MCF 10A (cell line): Measurements from ENCODE around the gene DACH1. TPM values are rescaled to one million over a fixed set of nuclear protein-coding genes. Genes with fewer than 3 reads are reported as not detected.

ENCODE experiments used
- BruUV-seq: library from RNA; stranded (reverse); fragments of 400-500 nt; replicated peaks from 2 replicates; lab custom pipeline; 2021; lab: Mats Ljungman, UMichigan
- CTCF ChIA-PET: fragments of 300-600 bp; sonication (Branson Sonifier 250); formaldehyde crosslinking; extraction: SDS; loops from one replicate; lab custom pipeline; 2021; ENCODE audit warnings: antibody characterized with exemption, inconsistent platforms; lab: Yijun Ruan, JAX
- POLR2A ChIA-PET: fragments of 300-600, 350-650 bp; sonication (Branson Sonifier 250); formaldehyde crosslinking; extraction: SDS; loops from one replicate; lab custom pipeline; 2020; ENCODE audit warnings: antibody characterized with exemption, inconsistent platforms; lab: Yijun Ruan, JAX
- DNase-seq: peaks from one replicate; pipeline ENCODE4 v3.0.0-alpha.2; 2018; ENCODE audit not compliant: unreplicated experiment
- H3K27ac Mint-ChIP-seq: one replicate; pipeline ENCODE4 v1.8.0; 2022; ENCODE audit warnings: mild to moderate bottlenecking, low read depth, mixed read lengths; ENCODE audit not compliant: unreplicated experiment
- H3K27me3 Mint-ChIP-seq: one replicate; pipeline ENCODE4 v1.8.0; 2022; ENCODE audit warnings: mixed read lengths; ENCODE audit not compliant: insufficient read depth, unreplicated experiment
- H3K36me3 Mint-ChIP-seq: one replicate; pipeline ENCODE4 v1.8.0; 2022; ENCODE audit warnings: mild to moderate bottlenecking, moderate library complexity, mixed read lengths; ENCODE audit not compliant: insufficient read depth, unreplicated experiment
- H3K4me1 Mint-ChIP-seq: one replicate; pipeline ENCODE4 v1.8.0; 2022; ENCODE audit warnings: mixed read lengths; ENCODE audit not compliant: insufficient read depth, unreplicated experiment
- H3K4me3 Mint-ChIP-seq: one replicate; pipeline ENCODE4 v1.8.0; 2022; ENCODE audit warnings: mild to moderate bottlenecking, moderate library complexity, mixed read lengths; ENCODE audit not compliant: unreplicated experiment
- H3K9me3 Mint-ChIP-seq: one replicate; pipeline ENCODE4 v1.8.0; 2022; ENCODE audit warnings: mixed read lengths; ENCODE audit not compliant: unreplicated experiment
- CTCF ChIP-seq: fragments of 200-600 bp; IDR thresholded peaks from one replicate; pipeline ENCODE4 v1.8.0; 2022; ENCODE audit warnings: antibody characterized with exemption, mild to moderate bottlenecking; ENCODE audit not compliant: unreplicated experiment
- intact Hi-C: fragments of 100-400 bp; cut with micrococcal nuclease; formaldehyde crosslinking; loops from 2 replicates; pipeline ENCODE4 v1.14.1; 2022
- total RNA-seq: library from RNA; stranded (reverse); gene quantifications from 2 replicates; pipeline ENCODE4 v1.2.3, GENCODE V29; 2022

DACH1 gene
- total RNA-seq, 1 experiment from 2014 or later = not detected

- Mint-ChIP-seq H3K27me3 (peaks cover 30% of the 10 kb centered on the region), H3K36me3 (no peaks in the 10 kb centered on the region), H3K9me3 (no peaks in the 10 kb centered on the region), H3K4me1 (no peaks in the 10 kb centered on the region), H3K27ac (no peak overlapping the region), H3K4me3 (no peak overlapping the region)
- no peak for DNase-seq
- ChIA-PET CTCF (interaction anchor here (0.6 to 0.7 kb wide), 2 partner anchors 78 to 922 kb away, joined by 3 read pairs; no protein-coding TSS in a partner anchor), POLR2A (no interaction called here)
- TF ChIP-seq CTCF = no peak
- BruUV-seq = no TSS peak
- intact Hi-C loops = no loop called here
Measured at GRCh38 chr13:71774863-71775262, 92.1 kb downstream of the DACH1 start.

GRCh38 chr13:71773531-71773930 lies 93.5 kb downstream of the DACH1 start:
- ChIA-PET CTCF (interaction anchor here (0.6 to 0.7 kb wide), 2 partner anchors 25 to 875 kb away, joined by 3 to 4 read pairs; no protein-coding TSS in a partner anchor), POLR2A (interaction anchor here (0.7 kb wide), 1 partner anchor 806 kb away, joined by 3 read pairs; no protein-coding TSS in a partner anchor)
- Mint-ChIP-seq H3K9me3 (no peaks in the 10 kb centered on the region), H3K4me3 (no peak overlapping the region), H3K27me3 (peaks cover 26% of the 10 kb centered on the region), H3K36me3 (no peaks in the 10 kb centered on the region), H3K27ac (no peak overlapping the region), H3K4me1 (no peaks in the 10 kb centered on the region)
- no peak for TF ChIP-seq CTCF
- intact Hi-C loops = no loop called here
- DNase-seq = no peak
- BruUV-seq = no TSS peak

- no peak overlapping the region for H3K4me3 Mint-ChIP-seq
- no peaks in the 10 kb centered on the region for H3K4me1 Mint-ChIP-seq
- intact Hi-C loops = no loop called here
- H3K9me3 Mint-ChIP-seq = no peaks in the 10 kb centered on the region
- TF ChIP-seq CTCF = no peak
- no peaks in the 10 kb centered on the region for H3K36me3 Mint-ChIP-seq
- H3K27me3 Mint-ChIP-seq = peaks cover 37% of the 10 kb centered on the region
- no peak for DNase-seq
- no TSS peak for BruUV-seq
- H3K27ac Mint-ChIP-seq = no peak overlapping the region
- POLR2A ChIA-PET = no interaction called here
- CTCF ChIA-PET = no interaction called here
Measured at GRCh38 chr13:71772361-71772760, 94.6 kb downstream of the DACH1 start.

GRCh38 chr13:71771144-71771543 lies 95.9 kb downstream of the DACH1 start:
- BruUV-seq = no TSS peak
- intact Hi-C loops = no loop called here

More at GRCh38 chr13:71771144-71771543, 95.9 kb downstream of the DACH1 start:
- POLR2A ChIA-PET = no interaction called here
- no peak for TF ChIP-seq CTCF
- CTCF ChIA-PET = no interaction called here
- no peak for DNase-seq
- peaks cover 30% of the 10 kb centered on the region for H3K27me3 Mint-ChIP-seq
- no peak overlapping the region for H3K27ac Mint-ChIP-seq
- H3K4me1 Mint-ChIP-seq = no peaks in the 10 kb centered on the region
- H3K9me3 Mint-ChIP-seq = no peaks in the 10 kb centered on the region
- H3K4me3 Mint-ChIP-seq = no peak overlapping the region
- H3K36me3 Mint-ChIP-seq = no peaks in the 10 kb centered on the region
